HG03558 (cell line): ENCODE results near the gene WDR26.
"Not testable (repeated sequence)": the region's sequence is repeated elsewhere in the genome, so short reads cannot be mapped to it uniquely, and the experiment has no call there.

Experiments used
- ATAC-seq: cut with Tn5 transposase; IDR thresholded peaks from one replicate; pipeline ENCODE4 v1.9.1; 2021; ENCODE audit warnings: moderate number of reproducible peaks; ENCODE audit not compliant: unreplicated experiment; ENCODE audit errors: extremely low read depth

The WDR26 gene

DNA sequence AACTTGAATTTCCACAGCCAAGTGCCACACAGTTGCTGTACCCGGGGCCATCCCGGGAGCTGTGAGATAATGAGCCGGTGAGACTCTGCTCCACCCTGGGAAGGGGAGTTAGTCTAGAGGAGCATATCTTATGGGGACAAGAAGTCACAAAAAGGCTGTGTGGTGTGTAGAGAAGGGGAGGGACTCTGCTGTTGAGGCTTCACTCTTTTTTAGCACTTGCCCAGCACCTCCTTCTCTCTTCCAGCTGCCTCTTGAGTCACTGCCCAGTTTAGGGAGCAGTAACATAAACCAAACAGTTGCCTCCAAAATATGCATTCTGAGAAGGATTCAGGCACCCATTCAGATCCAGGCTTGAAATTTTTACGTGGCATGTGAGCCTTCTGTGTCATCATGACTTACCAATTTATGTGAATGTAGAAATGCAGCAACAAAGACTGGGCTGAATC lies 744 bp upstream of the WDR26 start:
- ATAC-seq: no peak

GRCh38 chr1:224433701-224434672 lies 610 bp downstream of the WDR26 start:
- peak; percentile 1 for ATAC-seq

GRCh38 chr1:224433041-224433691 lies 1.4 kb downstream of the WDR26 start:
- no peak for ATAC-seq

GRCh38 chr1:224432672-224433040 lies 1.9 kb downstream of the WDR26 start:
- ATAC-seq: no peak

DNA sequence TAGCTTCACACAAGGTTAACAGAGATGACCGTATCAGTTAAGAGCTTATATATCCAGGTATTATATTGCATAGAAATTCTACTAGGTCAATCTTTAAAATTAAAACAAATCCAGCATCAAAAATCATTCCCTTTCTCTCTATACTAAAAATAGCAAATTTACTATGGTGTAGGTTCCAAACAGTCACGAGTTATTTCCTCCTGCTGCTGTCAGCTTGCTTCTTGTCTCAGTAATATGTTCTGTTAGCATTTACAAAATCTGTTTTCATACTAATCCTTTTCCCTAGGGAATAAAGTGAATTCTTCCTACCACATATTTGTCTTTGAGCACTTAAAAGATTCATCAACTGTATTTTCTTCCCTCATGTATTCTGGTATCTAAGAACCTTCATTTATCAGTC lies 2.5 kb downstream of the WDR26 start:
- ATAC-seq: no peak

GRCh38 chr1:224431726-224432125 lies 2.9 kb downstream of the WDR26 start:
- ATAC-seq: no peak

DNA sequence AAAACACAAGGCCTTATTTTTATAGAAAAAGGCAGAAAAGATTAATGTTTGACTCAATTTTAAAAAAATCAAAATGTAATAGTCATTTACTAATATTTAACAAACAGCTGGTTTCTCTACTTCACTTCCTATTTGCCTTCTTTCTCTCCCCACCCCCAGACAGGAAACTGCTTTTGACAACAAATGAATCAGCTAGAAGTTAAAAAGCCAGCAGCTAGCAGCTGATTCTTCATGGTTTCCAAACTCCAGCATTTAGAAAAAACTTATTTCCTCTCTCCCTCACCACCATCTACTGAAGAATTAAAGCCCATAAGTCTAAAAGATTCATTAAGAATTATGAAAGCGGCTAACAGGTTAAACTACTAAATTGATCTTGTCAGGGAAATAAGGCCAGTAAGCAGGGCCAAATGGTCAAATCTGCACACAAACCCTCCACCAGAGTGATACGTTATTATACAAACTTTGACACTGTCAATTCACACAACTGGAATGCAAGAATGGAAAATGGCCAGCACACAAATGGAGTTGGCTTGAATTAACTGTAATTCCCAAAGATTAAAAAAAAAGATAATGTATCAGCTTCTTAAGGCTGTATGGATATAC lies 4.0 kb downstream of the WDR26 start:
- peak; percentile 25 for ATAC-seq

DNA sequence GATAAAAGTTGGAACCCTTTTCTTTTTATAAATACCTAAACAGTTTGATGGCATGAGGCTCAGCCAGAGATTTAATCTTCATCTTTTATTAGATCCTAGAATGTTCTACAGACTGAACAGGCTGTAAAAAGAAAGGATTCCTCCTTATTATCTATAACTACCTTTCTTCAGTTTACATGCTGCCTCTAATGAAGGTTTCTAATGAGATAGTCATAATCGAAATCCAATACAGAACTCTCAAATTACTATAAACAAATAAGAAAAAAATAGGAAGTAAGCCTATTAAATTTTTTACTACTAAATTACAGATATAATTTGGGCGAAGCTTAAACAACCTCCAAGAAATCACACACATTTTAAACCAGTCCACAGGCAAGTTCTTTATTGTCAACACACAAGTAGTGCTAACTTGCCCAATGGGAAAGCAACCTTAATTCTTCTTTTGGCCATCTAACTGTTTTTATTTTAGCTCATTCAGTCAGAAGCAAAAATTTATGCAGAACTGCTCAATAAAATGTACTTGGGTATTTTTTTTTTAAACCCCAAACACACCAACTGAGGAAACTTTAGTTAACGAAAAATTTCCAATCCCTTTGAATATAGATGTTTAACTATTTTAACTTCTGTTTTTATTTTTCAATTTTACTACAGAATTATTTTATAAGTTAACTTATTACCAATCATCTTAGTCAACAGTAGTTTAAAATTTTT lies 4.8 kb downstream of the WDR26 start:
- ATAC-seq: no peak

DNA sequence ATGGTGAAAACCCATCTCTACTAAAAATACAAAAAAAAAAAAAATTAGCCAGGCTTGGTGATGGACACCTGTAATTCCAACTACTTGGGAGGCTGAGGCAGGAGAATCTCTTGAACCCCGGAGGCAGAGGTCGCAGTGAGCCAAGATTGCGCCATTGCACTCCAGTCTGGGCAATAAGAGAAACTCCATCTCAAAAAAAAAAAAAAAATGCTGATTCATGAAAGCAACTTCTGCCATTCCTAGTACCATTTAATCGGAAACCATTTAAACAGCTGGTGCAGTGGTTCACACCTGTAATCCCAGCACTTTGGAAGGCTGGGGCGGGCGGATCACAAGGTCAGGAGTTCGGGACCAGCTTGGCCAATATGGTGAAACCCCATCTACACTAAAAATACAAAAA lies 5.9 kb downstream of the WDR26 start:
- not testable (repeated sequence) for ATAC-seq

- no peak for ATAC-seq
Observed at GRCh38 chr1:224427346-224427745, 7.3 kb downstream of the WDR26 start.

DNA sequence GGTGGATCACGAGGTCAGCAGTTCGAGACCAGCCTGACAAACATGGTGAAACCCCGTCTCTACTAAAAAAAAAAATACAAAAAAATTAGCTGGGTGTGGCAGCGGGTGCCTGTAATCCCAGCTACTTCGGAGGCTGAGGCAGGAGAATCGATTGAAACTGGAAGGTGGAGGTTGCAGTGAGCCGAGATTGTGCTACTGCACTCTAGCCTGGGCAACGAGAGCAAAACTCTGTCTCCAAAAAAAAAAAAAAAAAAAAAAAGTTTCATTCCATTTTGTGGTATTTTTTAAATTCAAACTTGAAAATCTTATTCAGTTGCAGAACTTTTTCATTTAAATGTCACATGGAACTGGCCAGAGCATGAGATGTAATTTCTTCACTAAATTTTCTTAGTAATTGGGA lies 7.7 kb downstream of the WDR26 start:
- ATAC-seq: not testable (repeated sequence)

GRCh38 chr1:224425279-224425884 lies 9.2 kb downstream of the WDR26 start:
- ATAC-seq: no peak

DNA sequence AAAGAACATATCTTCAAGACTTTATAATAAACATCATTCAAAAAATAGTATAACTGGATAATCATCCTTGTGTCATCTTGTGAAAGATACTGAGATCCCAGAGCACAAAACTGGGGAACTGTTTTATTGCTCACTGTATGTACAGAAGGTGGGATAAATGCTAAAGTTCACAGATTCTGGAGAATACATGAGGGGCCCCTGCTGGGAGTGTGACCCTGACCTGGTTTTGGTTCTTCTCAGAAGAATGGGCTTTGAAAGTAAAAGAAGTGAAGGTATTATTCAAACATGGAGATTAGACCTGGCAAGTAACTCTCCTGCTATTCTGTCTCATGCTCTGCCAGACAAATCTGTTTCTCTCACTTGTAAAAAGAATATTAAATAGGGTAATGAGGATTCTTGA lies 14.5 kb downstream of the WDR26 start:
- ATAC-seq: no peak

GRCh38 chr1:224411766-224412165 lies 22.8 kb downstream of the WDR26 start:
- ATAC-seq: no peak

GRCh38 chr1:224408294-224408590 lies 26.4 kb downstream of the WDR26 start:
- no peak for ATAC-seq

GRCh38 chr1:224407571-224408293 lies 26.9 kb downstream of the WDR26 start:
- no peak for ATAC-seq

DNA sequence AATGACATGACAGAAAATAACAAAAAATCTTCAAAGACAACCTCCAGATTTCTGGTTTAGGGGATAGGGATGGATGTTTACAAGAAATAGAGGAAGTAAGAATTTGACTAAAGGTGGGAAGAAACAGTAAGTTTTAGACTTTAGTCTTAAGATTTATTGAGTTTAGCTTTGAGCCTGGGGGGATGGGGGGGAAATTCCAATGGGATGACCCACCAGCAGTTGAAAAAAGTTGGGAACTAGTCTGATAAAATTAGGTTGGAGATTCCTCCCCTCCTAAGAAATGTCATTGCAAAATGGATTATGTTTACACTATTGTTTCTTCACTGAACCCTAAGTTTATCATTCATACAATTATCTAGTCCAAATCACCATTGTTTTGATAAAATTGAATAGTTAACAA lies 28.4 kb downstream of the WDR26 start:
- no peak for ATAC-seq

- ATAC-seq: no peak
Observed at GRCh38 chr1:224405604-224405970, 29.0 kb downstream of the WDR26 start.

GRCh38 chr1:224404916-224405603 lies 29.5 kb downstream of the WDR26 start:
- no peak for ATAC-seq
